ENCODE measurements around the gene DPH2. TPM values are rescaled to one million over a fixed set of nuclear protein-coding genes. Genes with fewer than 3 reads are reported as not detected.
A peak's percentile ranks its signal among the peaks of the same experiment; 100 is the strongest.

The DPH2 gene
- polyA plus RNA-seq, 1 of the 3 experiments (the other 2 are of a cell fraction), result 76.9 TPM

DNA sequence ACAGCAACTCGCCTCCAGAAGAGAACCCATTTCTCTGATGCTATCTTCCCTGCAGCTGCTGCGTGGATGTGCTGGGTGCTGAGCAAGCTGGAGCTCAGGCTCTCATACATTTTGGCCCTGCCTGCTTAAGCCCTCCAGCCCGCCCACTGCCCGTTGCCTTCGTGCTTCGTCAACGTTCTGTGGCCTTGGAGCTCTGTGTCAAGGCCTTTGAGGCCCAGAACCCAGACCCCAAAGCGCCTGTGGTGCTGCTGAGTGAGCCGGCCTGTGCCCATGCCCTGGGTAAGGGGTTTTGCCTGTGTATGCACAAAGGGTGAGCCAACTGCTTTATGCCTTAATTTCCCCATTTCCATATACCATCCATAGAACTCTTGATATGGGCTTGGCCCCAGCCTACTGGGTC is 1.1 kb downstream of the DPH2 start:
- Histone ChIP-seq H3K4me3 (ENCODE audit: low read depth in 2 of 2, low read length in 1 of 2) (peak overlapping the region; percentile 98 to 100), H3K27me3 (ENCODE audit: insufficient read depth) (no peaks in the 10 kb centered on the region), H3K4me1 (ENCODE audit: control insufficient read depth in 1 of 2, insufficient read depth in 2 of 2, low read depth in 1 of 2, low read length in 1 of 2) (peaks cover 7 to 29% of the 10 kb centered on the region in 2 experiments; a peak in 1 of 4 replicates), H2AFZ (ENCODE audit: low read depth) (no peak overlapping the region), H3K9ac (peak overlapping the region; percentile 82; the same call in 1 of the 2 replicates), H3K9me2 (no peaks in the 10 kb centered on the region), H3F3A (replicated peaks; ENCODE audit: insufficient read depth) (peaks cover 14% of the 10 kb centered on the region), H3K4me2 (peak overlapping the region; percentile 95), H3K27ac (ENCODE audit: low read depth in 2 of 2, low read length in 1 of 2) (no peak overlapping the region; a peak in 1 of 4 replicates), H4K20me1 (ENCODE audit: insufficient read depth) (peaks cover 4% of the 10 kb centered on the region), H3K9me3 (no peaks in the 10 kb centered on the region), H3K36me3 (replicated peaks in 1 of 2; ENCODE audit: control insufficient read depth in 1 of 2, insufficient read depth in 2 of 2, low read length in 1 of 2) (peaks cover 0 to 38% of the 10 kb centered on the region in 2 experiments), H3K79me2 (ENCODE audit: insufficient read depth) (peaks cover 29% of the 10 kb centered on the region)
- POLR2A ChIA-PET, result interaction anchor here (0.9 to 1.4 kb wide), 4 partner anchors 7 to 60 kb away, joined by 3 to 4 read pairs (median 3); no protein-coding TSS in a partner anchor
- no peak for TF ChIP-seq EZH2phosphoT487 (IDR thresholded peaks at IDR 0.05; ENCODE audit: borderline replicate concordance, low read depth)
- TF ChIP-seq, protein P1, sequence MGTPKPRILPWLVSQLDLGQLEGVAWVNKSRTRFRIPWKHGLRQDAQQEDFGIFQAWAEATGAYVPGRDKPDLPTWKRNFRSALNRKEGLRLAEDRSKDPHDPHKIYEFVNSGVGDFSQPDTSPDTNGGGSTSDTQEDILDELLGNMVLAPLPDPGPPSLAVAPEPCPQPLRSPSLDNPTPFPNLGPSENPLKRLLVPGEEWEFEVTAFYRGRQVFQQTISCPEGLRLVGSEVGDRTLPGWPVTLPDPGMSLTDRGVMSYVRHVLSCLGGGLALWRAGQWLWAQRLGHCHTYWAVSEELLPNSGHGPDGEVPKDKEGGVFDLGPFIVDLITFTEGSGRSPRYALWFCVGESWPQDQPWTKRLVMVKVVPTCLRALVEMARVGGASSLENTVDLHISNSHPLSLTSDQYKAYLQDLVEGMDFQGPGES (IDR thresholded peaks at IDR 0.05; ENCODE audit: low read depth, low read length), result no peak
- TF ChIP-seq, protein P2, sequence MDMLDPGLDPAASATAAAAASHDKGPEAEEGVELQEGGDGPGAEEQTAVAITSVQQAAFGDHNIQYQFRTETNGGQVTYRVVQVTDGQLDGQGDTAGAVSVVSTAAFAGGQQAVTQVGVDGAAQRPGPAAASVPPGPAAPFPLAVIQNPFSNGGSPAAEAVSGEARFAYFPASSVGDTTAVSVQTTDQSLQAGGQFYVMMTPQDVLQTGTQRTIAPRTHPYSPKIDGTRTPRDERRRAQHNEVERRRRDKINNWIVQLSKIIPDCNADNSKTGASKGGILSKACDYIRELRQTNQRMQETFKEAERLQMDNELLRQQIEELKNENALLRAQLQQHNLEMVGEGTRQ (IDR thresholded peaks at IDR 0.05; ENCODE audit: borderline replicate concordance, low read depth, low read length), result no peak
- TF ChIP-seq, protein P3, sequence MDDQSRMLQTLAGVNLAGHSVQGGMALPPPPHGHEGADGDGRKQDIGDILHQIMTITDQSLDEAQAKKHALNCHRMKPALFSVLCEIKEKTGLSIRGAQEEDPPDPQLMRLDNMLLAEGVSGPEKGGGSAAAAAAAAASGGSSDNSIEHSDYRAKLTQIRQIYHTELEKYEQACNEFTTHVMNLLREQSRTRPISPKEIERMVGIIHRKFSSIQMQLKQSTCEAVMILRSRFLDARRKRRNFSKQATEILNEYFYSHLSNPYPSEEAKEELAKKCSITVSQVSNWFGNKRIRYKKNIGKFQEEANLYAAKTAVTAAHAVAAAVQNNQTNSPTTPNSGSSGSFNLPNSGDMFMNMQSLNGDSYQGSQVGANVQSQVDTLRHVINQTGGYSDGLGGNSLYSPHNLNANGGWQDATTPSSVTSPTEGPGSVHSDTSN (IDR thresholded peaks at IDR 0.05), result no peak
- TF ChIP-seq POLR2AphosphoS5 (IDR thresholded peaks at IDR 0.05; ENCODE audit: low read depth, low read length), result no peak
- no peak for TF ChIP-seq ELF1 (IDR thresholded peaks at IDR 0.05)
- TF ChIP-seq RXRA (IDR thresholded peaks at IDR 0.05; ENCODE audit: borderline replicate concordance, low read depth), result no peak
- TF ChIP-seq SIN3A (IDR thresholded peaks at IDR 0.05; ENCODE audit: borderline replicate concordance, low read depth, low read length), result no peak
- TF ChIP-seq EP300 (IDR thresholded peaks at IDR 0.05; ENCODE audit: borderline replicate concordance in 1 of 2, low read depth in 1 of 2, low read length in 1 of 2), result no peak
- TF ChIP-seq YY1 (IDR thresholded peaks at IDR 0.05; ENCODE audit: low read depth), result no peak
- no peak for TF ChIP-seq MXI1 (IDR thresholded peaks at IDR 0.05; ENCODE audit: low read depth, low read length)
- TF ChIP-seq RFX5 (IDR thresholded peaks at IDR 0.05; ENCODE audit: low read length), result no peak
- TF ChIP-seq TAF1 (IDR thresholded peaks at IDR 0.05; ENCODE audit: borderline replicate concordance, low read depth, low read length), result no peak
- TF ChIP-seq JUND (IDR thresholded peaks at IDR 0.05), result no peak
- no peak for TF ChIP-seq GABPA (IDR thresholded peaks at IDR 0.05; ENCODE audit: low read depth)
- TF ChIP-seq, protein P4, sequence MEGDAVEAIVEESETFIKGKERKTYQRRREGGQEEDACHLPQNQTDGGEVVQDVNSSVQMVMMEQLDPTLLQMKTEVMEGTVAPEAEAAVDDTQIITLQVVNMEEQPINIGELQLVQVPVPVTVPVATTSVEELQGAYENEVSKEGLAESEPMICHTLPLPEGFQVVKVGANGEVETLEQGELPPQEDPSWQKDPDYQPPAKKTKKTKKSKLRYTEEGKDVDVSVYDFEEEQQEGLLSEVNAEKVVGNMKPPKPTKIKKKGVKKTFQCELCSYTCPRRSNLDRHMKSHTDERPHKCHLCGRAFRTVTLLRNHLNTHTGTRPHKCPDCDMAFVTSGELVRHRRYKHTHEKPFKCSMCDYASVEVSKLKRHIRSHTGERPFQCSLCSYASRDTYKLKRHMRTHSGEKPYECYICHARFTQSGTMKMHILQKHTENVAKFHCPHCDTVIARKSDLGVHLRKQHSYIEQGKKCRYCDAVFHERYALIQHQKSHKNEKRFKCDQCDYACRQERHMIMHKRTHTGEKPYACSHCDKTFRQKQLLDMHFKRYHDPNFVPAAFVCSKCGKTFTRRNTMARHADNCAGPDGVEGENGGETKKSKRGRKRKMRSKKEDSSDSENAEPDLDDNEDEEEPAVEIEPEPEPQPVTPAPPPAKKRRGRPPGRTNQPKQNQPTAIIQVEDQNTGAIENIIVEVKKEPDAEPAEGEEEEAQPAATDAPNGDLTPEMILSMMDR (IDR thresholded peaks at IDR 0.05), result no peak
- TF ChIP-seq CHD2 (IDR thresholded peaks at IDR 0.05; ENCODE audit: low read length, partially characterized antibody), result no peak
- TF ChIP-seq FOXJ3 (CRISPR knock-in tag; IDR thresholded peaks at IDR 0.05), result no peak
- CTCF ChIA-PET, result interaction anchor here (0.7 to 1.7 kb wide), 4 partner anchors 25 to 70 kb away, joined by 3 to 5 read pairs (median 3); no protein-coding TSS in a partner anchor
- DNase-seq, result no peak
- 66% methylated on average over 7 of the region's 9 CpGs for WGBS (ENCODE audit: low lambda C conversion rate)

All from SK-N-SH (cell line).